ENCODE results near the gene CA9.
"Not testable (repeated sequence)": the region's sequence is repeated elsewhere in the genome, so short reads cannot be mapped to it uniquely, and the experiment has no call there.

Gene CA9

GRCh38 chr9:35636877-35637246 is 36.9 kb upstream of the CA9 start:
- H3K27ac ChIP-seq (ENCODE audit: insufficient read depth in 1 of 2, low read depth in 1 of 2, low read length in 2 of 2, poor library complexity in 1 of 2, severe bottlenecking in 2 of 2); POLR2A ChIA-PET: not testable (repeated sequence)
- H3K4me1 ChIP-seq (ENCODE audit: control extremely low read depth in 1 of 4, control insufficient read depth in 4 of 4, insufficient read depth in 4 of 4, low read length in 3 of 4): peaks cover 6 to 54% (median 31%) of the 10 kb centered on the region in 4 experiments

GRCh38 chr9:35637427-35637955 is 36.2 kb upstream of the CA9 start:
- H3K9me3 ChIP-seq (ENCODE audit: control extremely low read depth in 1 of 5, control insufficient read depth in 4 of 5, insufficient read depth in 2 of 5, low read depth in 1 of 5, low read length in 4 of 5); DNase-seq; H3K27me3 ChIP-seq (replicated peaks in 2 of 5; ENCODE audit: control insufficient read depth in 4 of 5, insufficient read depth in 5 of 5, low read length in 4 of 5); H3K4me3 ChIP-seq (ENCODE audit: control insufficient read depth in 1 of 7, extremely low read depth in 1 of 7, insufficient read depth in 4 of 7, low read depth in 2 of 7, low read length in 6 of 7); H3K36me3 ChIP-seq (ENCODE audit: control insufficient read depth in 4 of 4, insufficient read depth in 4 of 4, low read length in 3 of 4); POLR2A ChIA-PET; H3K27ac ChIP-seq (ENCODE audit: insufficient read depth in 1 of 2, low read depth in 1 of 2, low read length in 2 of 2, poor library complexity in 1 of 2, severe bottlenecking in 2 of 2): not testable (repeated sequence)
- CTCF ChIA-PET: interaction anchor here (1.1 to 1.3 kb wide), 3 partner anchors 12 to 27 kb away, joined by 3 to 5 read pairs (median 3); partner anchors contain the start of gene ARHGEF39
- WGBS (ENCODE audit: insufficient coverage): 100% methylated on average over 7 of the region's 9 CpGs
- peaks cover 6 to 54% (median 31%) of the 10 kb centered on the region in 4 experiments for H3K4me1 ChIP-seq (ENCODE audit: control extremely low read depth in 1 of 4, control insufficient read depth in 4 of 4, insufficient read depth in 4 of 4, low read length in 3 of 4)

More at GRCh38 chr9:35636877-35637246, 36.9 kb upstream of the CA9 start:
- CTCF ChIA-PET: interaction anchor here (1.0 to 1.9 kb wide), 4 partner anchors 10 to 55 kb away, joined by 3 to 7 read pairs (median 3); no protein-coding TSS in a partner anchor
- not testable (repeated sequence) for H3K4me3 ChIP-seq (ENCODE audit: control insufficient read depth in 1 of 7, extremely low read depth in 1 of 7, insufficient read depth in 4 of 7, low read depth in 2 of 7, low read length in 6 of 7); H3K9me3 ChIP-seq (ENCODE audit: control extremely low read depth in 1 of 5, control insufficient read depth in 4 of 5, insufficient read depth in 2 of 5, low read depth in 1 of 5, low read length in 4 of 5); H3K27me3 ChIP-seq (replicated peaks in 2 of 5; ENCODE audit: control insufficient read depth in 4 of 5, insufficient read depth in 5 of 5, low read length in 4 of 5); H3K36me3 ChIP-seq (ENCODE audit: control insufficient read depth in 4 of 4, insufficient read depth in 4 of 4, low read length in 3 of 4); DNase-seq
- 100% methylated on average over 5 of the region's 6 CpGs for WGBS (ENCODE audit: insufficient coverage)

GRCh38 chr9:35638751-35639150 is 35.0 kb upstream of the CA9 start:
- Histone ChIP-seq H3K4me3 (ENCODE audit: control insufficient read depth in 1 of 7, extremely low read depth in 1 of 7, insufficient read depth in 4 of 7, low read depth in 2 of 7, low read length in 6 of 7) (peak overlapping the region in 1 of 7 experiments; percentile 25), H3K4me1 (ENCODE audit: control extremely low read depth in 1 of 4, control insufficient read depth in 4 of 4, insufficient read depth in 4 of 4, low read length in 3 of 4) (peaks cover 6 to 54% (median 31%) of the 10 kb centered on the region in 4 experiments)
- 0% methylated on average over 1 of the region's 8 CpGs for WGBS (ENCODE audit: insufficient coverage)
- ChIA-PET POLR2A (interaction anchor here (0.7 kb wide), 1 partner anchor 25 kb away, joined by 4 read pairs; no protein-coding TSS in a partner anchor), CTCF (interaction anchor here (1.1 to 2.1 kb wide), 4 partner anchors 13 to 28 kb away, joined by 3 to 8 read pairs (median 4); partner anchors contain the start of gene ARHGEF39)
- H3K27ac ChIP-seq (ENCODE audit: insufficient read depth in 1 of 2, low read depth in 1 of 2, low read length in 2 of 2, poor library complexity in 1 of 2, severe bottlenecking in 2 of 2); H3K9me3 ChIP-seq (ENCODE audit: control extremely low read depth in 1 of 5, control insufficient read depth in 4 of 5, insufficient read depth in 2 of 5, low read depth in 1 of 5, low read length in 4 of 5); H3K27me3 ChIP-seq (replicated peaks in 2 of 5; ENCODE audit: control insufficient read depth in 4 of 5, insufficient read depth in 5 of 5, low read length in 4 of 5); H3K36me3 ChIP-seq (ENCODE audit: control insufficient read depth in 4 of 4, insufficient read depth in 4 of 4, low read length in 3 of 4): not testable (repeated sequence)
- peak in 2 of 3 donors; percentile 37 to 54 for DNase-seq

- CTCF ChIA-PET: interaction anchor here (2.1 kb wide), 1 partner anchor 29 kb away, joined by 8 read pairs; no protein-coding TSS in a partner anchor
- H3K36me3 ChIP-seq (ENCODE audit: control insufficient read depth in 4 of 4, insufficient read depth in 4 of 4, low read length in 3 of 4); H3K27ac ChIP-seq (ENCODE audit: insufficient read depth in 1 of 2, low read depth in 1 of 2, low read length in 2 of 2, poor library complexity in 1 of 2, severe bottlenecking in 2 of 2); POLR2A ChIA-PET; H3K27me3 ChIP-seq (replicated peaks in 2 of 5; ENCODE audit: control insufficient read depth in 4 of 5, insufficient read depth in 5 of 5, low read length in 4 of 5); DNase-seq; H3K9me3 ChIP-seq (ENCODE audit: control extremely low read depth in 1 of 5, control insufficient read depth in 4 of 5, insufficient read depth in 2 of 5, low read depth in 1 of 5, low read length in 4 of 5): not testable (repeated sequence)
- Histone ChIP-seq H3K4me3 (ENCODE audit: control insufficient read depth in 1 of 7, extremely low read depth in 1 of 7, insufficient read depth in 4 of 7, low read depth in 2 of 7, low read length in 6 of 7) (peak overlapping the region in 1 of 7 experiments; percentile 40), H3K4me1 (ENCODE audit: control extremely low read depth in 1 of 4, control insufficient read depth in 4 of 4, insufficient read depth in 4 of 4, low read length in 3 of 4) (peaks cover 6 to 54% (median 31%) of the 10 kb centered on the region in 4 experiments)
- WGBS (ENCODE audit: insufficient coverage): no CpG with 5 or more reads among the region's 1 CpG
These were observed 34.5 kb upstream of the CA9 start for GRCh38 chr9:35639225-35639624.

- Histone ChIP-seq H3K4me3 (ENCODE audit: control insufficient read depth in 1 of 7, extremely low read depth in 1 of 7, insufficient read depth in 4 of 7, low read depth in 2 of 7, low read length in 6 of 7) (no peak overlapping the region), H3K4me1 (ENCODE audit: control extremely low read depth in 1 of 4, control insufficient read depth in 4 of 4, insufficient read depth in 4 of 4, low read length in 3 of 4) (peaks cover 6 to 57% (median 31%) of the 10 kb centered on the region in 4 experiments), H3K27ac (ENCODE audit: insufficient read depth in 1 of 2, low read depth in 1 of 2, low read length in 2 of 2, poor library complexity in 1 of 2, severe bottlenecking in 2 of 2) (no peak overlapping the region), H3K9me3 (ENCODE audit: control extremely low read depth in 1 of 5, control insufficient read depth in 4 of 5, insufficient read depth in 2 of 5, low read depth in 1 of 5, low read length in 4 of 5) (peaks cover 0 to 2% (median 0%) of the 10 kb centered on the region in 5 experiments), H3K27me3 (replicated peaks in 2 of 5; ENCODE audit: control insufficient read depth in 4 of 5, insufficient read depth in 5 of 5, low read length in 4 of 5) (no peaks in the 10 kb centered on the region), H3K36me3 (ENCODE audit: control insufficient read depth in 4 of 4, insufficient read depth in 4 of 4, low read length in 3 of 4) (no peaks in the 10 kb centered on the region)
- no peak for DNase-seq
- CTCF ChIA-PET: interaction anchor here (2.1 kb wide), 1 partner anchor 29 kb away, joined by 8 read pairs; no protein-coding TSS in a partner anchor
- no CpG with 5 or more reads among the region's 1 CpG for WGBS (ENCODE audit: insufficient coverage)
- POLR2A ChIA-PET: no interaction called here
These were observed 34.1 kb upstream of the CA9 start for GRCh38 chr9:35639631-35640030.

- WGBS (ENCODE audit: insufficient coverage): over 99% methylated on average over 15 of the region's 15 CpGs
- POLR2A ChIA-PET; DNase-seq; H3K27me3 ChIP-seq (replicated peaks in 2 of 5; ENCODE audit: control insufficient read depth in 4 of 5, insufficient read depth in 5 of 5, low read length in 4 of 5); H3K27ac ChIP-seq (ENCODE audit: insufficient read depth in 1 of 2, low read depth in 1 of 2, low read length in 2 of 2, poor library complexity in 1 of 2, severe bottlenecking in 2 of 2); H3K4me3 ChIP-seq (ENCODE audit: control insufficient read depth in 1 of 7, extremely low read depth in 1 of 7, insufficient read depth in 4 of 7, low read depth in 2 of 7, low read length in 6 of 7); H3K36me3 ChIP-seq (ENCODE audit: control insufficient read depth in 4 of 4, insufficient read depth in 4 of 4, low read length in 3 of 4); H3K9me3 ChIP-seq (ENCODE audit: control extremely low read depth in 1 of 5, control insufficient read depth in 4 of 5, insufficient read depth in 2 of 5, low read depth in 1 of 5, low read length in 4 of 5): not testable (repeated sequence)
- H3K4me1 ChIP-seq (ENCODE audit: control extremely low read depth in 1 of 4, control insufficient read depth in 4 of 4, insufficient read depth in 4 of 4, low read length in 3 of 4): peaks cover 6 to 51% (median 32%) of the 10 kb centered on the region in 4 experiments
- CTCF ChIA-PET: interaction anchor here (1.2 to 2.1 kb wide), 2 partner anchors 25 to 30 kb away, joined by 3 to 8 read pairs; no protein-coding TSS in a partner anchor
These were observed 33.3 kb upstream of the CA9 start for GRCh38 chr9:35640431-35640830.

GRCh38 chr9:35641478-35641877 is 32.2 kb upstream of the CA9 start:
- H3K27me3 ChIP-seq (replicated peaks in 2 of 5; ENCODE audit: control insufficient read depth in 4 of 5, insufficient read depth in 5 of 5, low read length in 4 of 5); DNase-seq; H3K27ac ChIP-seq (ENCODE audit: insufficient read depth in 1 of 2, low read depth in 1 of 2, low read length in 2 of 2, poor library complexity in 1 of 2, severe bottlenecking in 2 of 2); H3K4me3 ChIP-seq (ENCODE audit: control insufficient read depth in 1 of 7, extremely low read depth in 1 of 7, insufficient read depth in 4 of 7, low read depth in 2 of 7, low read length in 6 of 7); POLR2A ChIA-PET; H3K36me3 ChIP-seq (ENCODE audit: control insufficient read depth in 4 of 4, insufficient read depth in 4 of 4, low read length in 3 of 4); H3K9me3 ChIP-seq (ENCODE audit: control extremely low read depth in 1 of 5, control insufficient read depth in 4 of 5, insufficient read depth in 2 of 5, low read depth in 1 of 5, low read length in 4 of 5): not testable (repeated sequence)
- H3K4me1 ChIP-seq (ENCODE audit: control extremely low read depth in 1 of 4, control insufficient read depth in 4 of 4, insufficient read depth in 4 of 4, low read length in 3 of 4): peaks cover 3 to 51% (median 29%) of the 10 kb centered on the region in 4 experiments
- CTCF ChIA-PET: interaction anchor here (1.2 kb wide), 1 partner anchor 26 kb away, joined by 3 read pairs; no protein-coding TSS in a partner anchor
- WGBS (ENCODE audit: insufficient coverage): no CpG with 5 or more reads among the region's 3 CpGs
